Right lobe of liver (tissue), 6 donors: ENCODE measurements around the gene ANXA10. TPM values are rescaled to one million over a fixed set of nuclear protein-coding genes. Genes with fewer than 3 reads are reported as not detected.

Experiments used
- ATAC-seq, 4 donors: fragments of 200-7000 bp; cut with Tn5 transposase; one replicate each; pipeline ENCODE4 v1.9.1; 2020; ENCODE audit warnings: mild to moderate bottlenecking in 4 of 4, moderate library complexity in 4 of 4
- DNase-seq, 3 donors: peaks; one replicate each; pipeline ENCODE4 v3.0.0-alpha.2; 2020
- H3K27ac ChIP-seq, 3 donors: fragments of 200-600 bp; one replicate each; pipeline ENCODE4 v1.8.0; 2022
- H3K27me3 ChIP-seq, 2 donors: fragments of 200-600 bp; one replicate each; pipeline ENCODE4 v1.8.0; 2022
- H3K36me3 ChIP-seq, 4 donors: fragments of 200-600 bp; sonication (generic) in 1 of 4; one replicate each; pipeline versions ENCODE4 v1.5.1 to v1.8.0; 2017 to 2022; ENCODE audit warnings: control low read depth in 1 of 4
- H3K4me1 ChIP-seq, 4 donors: fragments of 200-600 bp; sonication (generic) in 1 of 4; one replicate each; pipeline versions ENCODE4 v1.5.1 to v1.8.0; 2017 to 2022; ENCODE audit warnings: control low read depth in 1 of 4
- H3K4me3 ChIP-seq, 3 donors: fragments of 200-600 bp; one replicate each; pipeline ENCODE4 v1.8.0; 2022
- H3K9me3 ChIP-seq, 4 donors: fragments of 200-600 bp; sonication (generic) in 1 of 4; one replicate each; pipeline versions ENCODE4 v1.5.1 to v1.8.0; 2017 to 2022; ENCODE audit warnings: control low read depth in 1 of 4
- POLR2A ChIP-seq: fragments of 450-650 bp; IDR thresholded peaks from one replicate; pipeline ENCODE4 v1.6.1; 2017; ENCODE audit warnings: antibody characterized with exemption, mild to moderate bottlenecking
- WGBS: methylation state at CpG from one replicate; pipeline ENCODE4 v1.1.6; 2018; ENCODE audit warnings: low coverage, low lambda C conversion rate; ENCODE audit not compliant: insufficient coverage; ENCODE audit errors: missing lambda C conversion rate; 5-methylcytosine and 5-hydroxymethylcytosine counted together
- intact Hi-C, 2 donors: fragments of 100-400 bp; cut with DNase I; formaldehyde crosslinking; loops; one replicate each; pipeline versions ENCODE4 v1.11.2 to v1.14.1; 2022
- long read RNA-seq: library from polyadenylated mRNA; unstranded; transcript quantifications from one replicate; pipeline ENCODE4 v2.0.0, GENCODE V29; 2019
- total RNA-seq, 6 experiments: library from RNA; depleted of rRNA in 2 of 6; stranded (reverse); fragments of >200 nt in 2 of 6; fragmentation: NEBNext Ultra II Directional in 3 of 6; extraction: Animal tissue kit (Norgen Biotek cat#: 25700) in 3 of 6; gene quantifications; one replicate each; pipeline versions ENCODE4 v1.1.0 to v1.2.4, GENCODE V29; 2016 to 2023
- TF ChIP-seq, protein P1 (sequence below), 4 donors: fragments of 200-600 bp in 3 of 4; fragments of 450-650 bp in 1 of 4; IDR thresholded peaks; one replicate each; pipeline versions ENCODE4 v1.5.1 to v1.8.0; 2016 to 2022; ENCODE audit warnings: antibody characterized with exemption in 4 of 4, mild to moderate bottlenecking in 2 of 4
- donor health status: DM: no; HTN: yes; CAD: no.
- donor health status: DM: no; HTN: no; CAD: no.
- donor health status: DM: no; HTN: no; CAD: no.
- donor health status: DM: no; HTN: yes; CAD: no.
- donor health status: DM: no; HTN: yes; CAD: no.

ANXA10 gene, protein sequence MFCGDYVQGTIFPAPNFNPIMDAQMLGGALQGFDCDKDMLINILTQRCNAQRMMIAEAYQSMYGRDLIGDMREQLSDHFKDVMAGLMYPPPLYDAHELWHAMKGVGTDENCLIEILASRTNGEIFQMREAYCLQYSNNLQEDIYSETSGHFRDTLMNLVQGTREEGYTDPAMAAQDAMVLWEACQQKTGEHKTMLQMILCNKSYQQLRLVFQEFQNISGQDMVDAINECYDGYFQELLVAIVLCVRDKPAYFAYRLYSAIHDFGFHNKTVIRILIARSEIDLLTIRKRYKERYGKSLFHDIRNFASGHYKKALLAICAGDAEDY
- 10 to 100 TPM; 31.4 to 46.6 (median 41.5) TPM for total RNA-seq
- long read RNA-seq, transcript ANXA10-203 (7 exons, 894 nt): major isoform, 16 of 18 reads
- long read RNA-seq, partial matches to known transcripts: 2 of 18 reads
- long read RNA-seq, other reads (novel, unspliced or antisense): 0 of 18 reads

DNA sequence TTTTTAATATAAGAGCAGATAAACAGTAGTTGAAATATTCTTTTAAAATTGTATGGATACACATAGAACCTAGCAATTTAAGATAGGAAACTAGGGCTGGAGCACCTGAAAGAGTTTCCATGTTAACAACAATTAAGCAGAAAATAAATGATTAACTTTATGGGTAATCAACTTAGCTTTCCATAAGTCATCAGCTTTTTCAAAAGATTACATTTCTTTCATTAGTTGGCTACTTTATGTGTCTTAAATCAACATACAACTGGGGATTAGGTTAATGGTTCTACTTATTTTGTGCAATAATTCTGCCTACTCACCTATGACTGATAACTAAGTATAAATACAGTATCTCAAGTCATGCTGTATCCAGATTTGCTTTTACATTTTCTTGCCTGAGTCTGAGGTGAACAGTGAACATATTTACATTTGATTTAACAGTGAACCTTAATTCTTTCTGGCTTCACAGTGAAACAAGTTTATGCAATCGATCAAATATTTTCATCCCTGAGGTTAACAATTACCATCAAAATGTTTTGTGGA lies at the start of gene ANXA10:
TSS of gene ANXA10 (plus strand) at position 362 of the 537 bp plus-strand sequence. CDS start at position 526, 164 bp downstream.
- Histone ChIP-seq H3K27ac (no peak within 1 kb of the TSS), H3K4me3 (no peak within 1 kb of the TSS), H3K4me1 (no peaks in the 10 kb centered on the region), H3K9me3 (no peaks in the 10 kb centered on the region), H3K36me3 (no peaks in the 10 kb centered on the region), H3K27me3 (no peaks in the 10 kb centered on the region)
- no peak for TF ChIP-seq POLR2A
- TF ChIP-seq, protein P1, sequence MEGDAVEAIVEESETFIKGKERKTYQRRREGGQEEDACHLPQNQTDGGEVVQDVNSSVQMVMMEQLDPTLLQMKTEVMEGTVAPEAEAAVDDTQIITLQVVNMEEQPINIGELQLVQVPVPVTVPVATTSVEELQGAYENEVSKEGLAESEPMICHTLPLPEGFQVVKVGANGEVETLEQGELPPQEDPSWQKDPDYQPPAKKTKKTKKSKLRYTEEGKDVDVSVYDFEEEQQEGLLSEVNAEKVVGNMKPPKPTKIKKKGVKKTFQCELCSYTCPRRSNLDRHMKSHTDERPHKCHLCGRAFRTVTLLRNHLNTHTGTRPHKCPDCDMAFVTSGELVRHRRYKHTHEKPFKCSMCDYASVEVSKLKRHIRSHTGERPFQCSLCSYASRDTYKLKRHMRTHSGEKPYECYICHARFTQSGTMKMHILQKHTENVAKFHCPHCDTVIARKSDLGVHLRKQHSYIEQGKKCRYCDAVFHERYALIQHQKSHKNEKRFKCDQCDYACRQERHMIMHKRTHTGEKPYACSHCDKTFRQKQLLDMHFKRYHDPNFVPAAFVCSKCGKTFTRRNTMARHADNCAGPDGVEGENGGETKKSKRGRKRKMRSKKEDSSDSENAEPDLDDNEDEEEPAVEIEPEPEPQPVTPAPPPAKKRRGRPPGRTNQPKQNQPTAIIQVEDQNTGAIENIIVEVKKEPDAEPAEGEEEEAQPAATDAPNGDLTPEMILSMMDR (IDR thresholded peaks at IDR 0.05): no peak
- WGBS: 92% methylated on average over 1 of the region's 1 CpG
- DNase-seq (no peak), ATAC-seq (no peak)
- intact Hi-C loops: no loop called here

DNA sequence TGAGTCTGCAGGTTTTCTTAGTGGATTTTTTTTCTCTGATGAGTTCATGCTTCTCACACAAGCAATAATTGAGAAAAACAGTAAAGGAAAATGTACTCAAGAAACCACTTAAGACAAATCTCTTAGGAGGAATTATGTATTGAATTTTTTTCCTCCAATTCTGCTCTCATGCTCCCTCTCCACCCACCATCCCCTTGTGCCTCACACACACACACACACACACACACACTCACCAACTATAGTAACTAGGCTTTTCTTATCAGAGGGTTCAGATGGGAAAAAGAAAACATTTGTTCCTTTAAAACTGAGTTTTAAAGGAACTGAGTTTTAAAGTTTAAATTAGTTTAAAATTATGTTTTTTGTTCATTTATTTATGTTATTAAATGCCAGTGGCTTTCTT lies 47.0 kb upstream of the ANXA10 start:
- Histone ChIP-seq H3K27ac (no peak overlapping the region), H3K27me3 (peaks cover 0 to 4% of the 10 kb centered on the region in 2 donors), H3K4me1 (no peaks in the 10 kb centered on the region), H3K4me3 (no peak overlapping the region), H3K9me3 (no peaks in the 10 kb centered on the region), H3K36me3 (no peaks in the 10 kb centered on the region)
- intact Hi-C loops: no loop called here
- DNase-seq: no peak
- no peak for TF ChIP-seq POLR2A
- TF ChIP-seq, protein P1 (IDR thresholded peaks at IDR 0.05): no peak
- ATAC-seq: no peak

DNA sequence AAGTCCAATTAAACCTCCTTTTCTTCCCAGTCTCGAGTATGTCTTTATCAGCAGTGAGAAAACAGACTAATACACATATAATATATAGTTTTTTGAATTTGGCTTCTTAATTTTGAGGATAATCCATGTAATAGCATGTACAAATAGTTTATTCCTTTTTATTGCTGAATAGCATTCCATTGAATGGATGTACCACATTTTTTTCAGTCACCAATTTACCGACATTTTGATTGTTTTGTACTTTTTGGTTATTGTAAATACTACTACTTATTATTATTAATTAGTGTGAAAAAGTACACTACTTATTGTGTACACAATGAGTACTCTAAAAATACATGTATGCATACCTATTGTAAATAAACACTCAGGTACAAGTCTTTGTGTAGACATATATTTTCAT lies 42.3 kb upstream of the ANXA10 start:
- 27% methylated on average over 2 of the region's 2 CpGs for WGBS
- no peak overlapping the region for H3K27ac ChIP-seq
- no peak for ATAC-seq
- H3K4me1 ChIP-seq: no peaks in the 10 kb centered on the region
- DNase-seq: no peak
- H3K36me3 ChIP-seq: no peaks in the 10 kb centered on the region
- no peaks in the 10 kb centered on the region for H3K9me3 ChIP-seq
- intact Hi-C loops: no loop called here
- no peaks in the 10 kb centered on the region for H3K27me3 ChIP-seq
- H3K4me3 ChIP-seq: no peak overlapping the region
- TF ChIP-seq, protein P1 (IDR thresholded peaks at IDR 0.05): no peak
- TF ChIP-seq POLR2A: no peak

DNA sequence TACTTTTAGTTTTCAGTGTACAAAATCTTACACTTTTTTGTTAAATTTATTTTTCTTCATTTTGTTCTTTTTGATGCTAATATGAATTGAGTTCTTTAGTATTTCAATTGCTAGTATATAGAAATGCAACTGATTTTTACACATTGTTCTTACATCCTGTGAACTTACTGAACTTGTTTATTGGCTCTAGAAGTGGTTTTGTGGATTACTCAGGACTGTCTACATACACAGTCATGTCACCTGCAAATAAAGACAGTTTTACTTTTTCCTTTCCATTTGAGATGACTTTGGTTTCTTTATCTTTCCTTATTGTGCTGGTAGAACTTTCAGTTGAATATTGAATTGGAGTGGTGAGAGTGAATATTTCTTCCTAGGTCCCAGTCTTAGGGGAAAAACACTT lies 40.8 kb upstream of the ANXA10 start:
- H3K27ac ChIP-seq: no peak overlapping the region
- TF ChIP-seq POLR2A: no peak
- TF ChIP-seq, protein P1 (IDR thresholded peaks at IDR 0.05): no peak
- no peaks in the 10 kb centered on the region for H3K36me3 ChIP-seq

More for the DNA sequence above, 40.8 kb upstream of the ANXA10 start:
- ATAC-seq (no peak), DNase-seq (no peak)
- Histone ChIP-seq H3K4me1 (no peaks in the 10 kb centered on the region), H3K9me3 (no peaks in the 10 kb centered on the region), H3K27me3 (no peaks in the 10 kb centered on the region), H3K4me3 (no peak overlapping the region)
- intact Hi-C loops: no loop called here
